ENCODE data around the gene PWWP2B. TPM values are rescaled to one million over a fixed set of nuclear protein-coding genes. Genes with fewer than 3 reads are reported as not detected.

Gene PWWP2B
- total RNA-seq, 1 donor from 2014 or later, result 12.0 TPM

GRCh38 chr10:132363921-132364593 is 32.9 kb upstream of the PWWP2B start:
- H2AFZ ChIP-seq (ENCODE audit: low read depth, low read length), result no peak overlapping the region
- no peaks in the 10 kb centered on the region for H3K36me3 ChIP-seq (ENCODE audit: insufficient read depth, low read length)
- no peak overlapping the region for H3K27ac ChIP-seq (ENCODE audit: low read depth, low read length)
- Mint-ChIP-seq H3K9me3 (ENCODE audit: unreplicated experiment) (no peaks in the 10 kb centered on the region), H3K4me3 (ENCODE audit: unreplicated experiment) (no peak overlapping the region), H3K4me1 (ENCODE audit: low read depth, unreplicated experiment) (peaks cover 6% of the 10 kb centered on the region), H3K36me3 (ENCODE audit: low read depth, unreplicated experiment) (peaks cover 16% of the 10 kb centered on the region), H3K27ac (ENCODE audit: unreplicated experiment) (no peak overlapping the region), H3K27me3 (ENCODE audit: low read depth, unreplicated experiment) (peaks cover 3% of the 10 kb centered on the region)
- no peaks in the 10 kb centered on the region for H3K4me1 ChIP-seq (ENCODE audit: insufficient read depth, low read length)
- peak; percentile 100 for FAIRE-seq
- TF ChIP-seq EZH2 (IDR thresholded peaks at IDR 0.05; ENCODE audit: insufficient read depth, low read length) (no peak), CTCF (IDR thresholded peaks at IDR 0.05; ENCODE audit: insufficient read depth, low read depth, low read length) (no peak)
- H3K4me3 ChIP-seq (ENCODE audit: insufficient read depth, low read depth, low read length), result no peak overlapping the region
- H3K79me2 ChIP-seq (ENCODE audit: insufficient read depth, low read length), result no peaks in the 10 kb centered on the region
- no peak overlapping the region for H3K9ac ChIP-seq (ENCODE audit: low read length)
- H3K4me2 ChIP-seq (ENCODE audit: low read length), result no peak overlapping the region
- H3K9me3 ChIP-seq (ENCODE audit: insufficient read depth, low read depth, low read length), result no peaks in the 10 kb centered on the region
- H3K27me3 ChIP-seq (ENCODE audit: insufficient read depth, low read length), result no peaks in the 10 kb centered on the region
- H4K20me1 ChIP-seq (ENCODE audit: insufficient read depth, low read length), result no peaks in the 10 kb centered on the region
- DNase-seq (ENCODE audit: low read depth), result peak; percentile 71

GRCh38 chr10:132364594-132364970 is 32.4 kb upstream of the PWWP2B start:
- peak; percentile 48 for DNase-seq (ENCODE audit: low read depth)

More at GRCh38 chr10:132364594-132364970, 32.4 kb upstream of the PWWP2B start:
- H3K27me3 ChIP-seq (ENCODE audit: insufficient read depth, low read length), result no peaks in the 10 kb centered on the region
- H3K9me3 Mint-ChIP-seq (ENCODE audit: unreplicated experiment), result no peaks in the 10 kb centered on the region
- H3K27ac Mint-ChIP-seq (ENCODE audit: unreplicated experiment), result no peak overlapping the region
- no peaks in the 10 kb centered on the region for H3K9me3 ChIP-seq (ENCODE audit: insufficient read depth, low read depth, low read length)
- H3K4me1 Mint-ChIP-seq (ENCODE audit: low read depth, unreplicated experiment), result peaks cover 7% of the 10 kb centered on the region
- H3K9ac ChIP-seq (ENCODE audit: low read length), result no peak overlapping the region
- TF ChIP-seq EZH2 (IDR thresholded peaks at IDR 0.05; ENCODE audit: insufficient read depth, low read length) (no peak), CTCF (IDR thresholded peaks at IDR 0.05; ENCODE audit: insufficient read depth, low read depth, low read length) (no peak)
- H3K27me3 Mint-ChIP-seq (ENCODE audit: low read depth, unreplicated experiment), result peaks cover 3% of the 10 kb centered on the region
- no peak overlapping the region for H3K27ac ChIP-seq (ENCODE audit: low read depth, low read length)
- FAIRE-seq, result no peak
- no peaks in the 10 kb centered on the region for H3K4me1 ChIP-seq (ENCODE audit: insufficient read depth, low read length)
- H3K4me2 ChIP-seq (ENCODE audit: low read length), result no peak overlapping the region
- H3K36me3 Mint-ChIP-seq (ENCODE audit: low read depth, unreplicated experiment), result peaks cover 16% of the 10 kb centered on the region
- H3K79me2 ChIP-seq (ENCODE audit: insufficient read depth, low read length), result no peaks in the 10 kb centered on the region
- no peak overlapping the region for H3K4me3 ChIP-seq (ENCODE audit: insufficient read depth, low read depth, low read length)
- H3K36me3 ChIP-seq (ENCODE audit: insufficient read depth, low read length), result no peaks in the 10 kb centered on the region
- H3K4me3 Mint-ChIP-seq (ENCODE audit: unreplicated experiment), result no peak overlapping the region
- H2AFZ ChIP-seq (ENCODE audit: low read depth, low read length), result no peak overlapping the region
- no peaks in the 10 kb centered on the region for H4K20me1 ChIP-seq (ENCODE audit: insufficient read depth, low read length)
